COLO668 (cell line): ENCODE measurements around the gene NOSIP.

Experiments used
- DNase-seq: peaks from one replicate; lab custom pipeline; 2025; ENCODE audit not compliant: unreplicated experiment; lab: John Stamatoyannopoulos, UW

Gene NOSIP

GRCh38 chr19:49573009-49573408 is 7.3 kb downstream of the NOSIP start:
- no peak for DNase-seq

GRCh38 chr19:49570997-49571676 is 9.2 kb downstream of the NOSIP start:
- DNase-seq: peak; percentile 11

GRCh38 chr19:49570138-49570856 is 10.1 kb downstream of the NOSIP start:
- DNase-seq: peak; percentile 58

- no peak for DNase-seq
Measured at GRCh38 chr19:49567861-49568441, 12.4 kb downstream of the NOSIP start.

- DNase-seq: no peak
Measured at GRCh38 chr19:49566302-49566701, 14.1 kb downstream of the NOSIP start.

- no peak for DNase-seq
Measured at GRCh38 chr19:49565261-49565660, 15.1 kb downstream of the NOSIP start.

GRCh38 chr19:49564616-49565045 is 15.7 kb downstream of the NOSIP start:
- DNase-seq: no peak

GRCh38 chr19:49560358-49560900 is 19.9 kb downstream of the NOSIP start:
- no peak for DNase-seq

- no peak for DNase-seq
Measured at GRCh38 chr19:49559928-49560327, 20.4 kb downstream of the NOSIP start.

GRCh38 chr19:49559443-49559842 is 20.9 kb downstream of the NOSIP start:
- no peak for DNase-seq

- DNase-seq: no peak
Measured at GRCh38 chr19:49558591-49558990, 21.8 kb downstream of the NOSIP start.

- no peak for DNase-seq
Measured at GRCh38 chr19:49557641-49558325, 22.6 kb downstream of the NOSIP start.

GRCh38 chr19:49556412-49557398 is 23.7 kb downstream of the NOSIP start:
- no peak for DNase-seq

GRCh38 chr19:49555600-49556411 is 24.6 kb downstream of the NOSIP start:
- peak; percentile 18 for DNase-seq

- no peak for DNase-seq
Measured at GRCh38 chr19:49554701-49555181, 25.6 kb downstream of the NOSIP start.

- DNase-seq: peak; percentile 37
Measured at GRCh38 chr19:49553451-49554271, 26.7 kb downstream of the NOSIP start.

GRCh38 chr19:49552749-49553148 is 27.6 kb downstream of the NOSIP start:
- DNase-seq: no peak

GRCh38 chr19:49551531-49551930 is 28.8 kb downstream of the NOSIP start:
- no peak for DNase-seq
